Fibroblast of lung (primary cell): ENCODE results near the gene IMMP1L. TPM values are rescaled to one million over a fixed set of nuclear protein-coding genes. Genes with fewer than 3 reads are reported as not detected.
"Not testable (repeated sequence)": the region's sequence is repeated elsewhere in the genome, so short reads cannot be mapped to it uniquely, and the experiment has no call there.

Experiments
- DNase-seq, 2 donors: peaks; one replicate each; pipeline versions ENCODE4 v3.0.0 to v3.0.0-alpha.2; 2010; ENCODE audit warnings: low read depth in 2 of 2
- H2AFZ ChIP-seq: 2 replicates; pipeline ENCODE4 v1.5.1; 2012; ENCODE audit warnings: low read length, control low read depth, inconsistent platforms
- H3K27ac ChIP-seq: 2 replicates; pipeline ENCODE4 v1.5.1; 2011; ENCODE audit warnings: low read length, control low read depth; ENCODE audit not compliant: insufficient read depth
- H3K27me3 ChIP-seq: 2 replicates; pipeline ENCODE4 v1.5.1; 2011; ENCODE audit warnings: mild to moderate bottlenecking, low read length; ENCODE audit not compliant: control insufficient read depth, insufficient read depth
- H3K36me3 ChIP-seq: 2 replicates; pipeline ENCODE4 v1.5.1; 2011; ENCODE audit warnings: low read length; ENCODE audit not compliant: control insufficient read depth, insufficient read depth
- H3K4me1 ChIP-seq: 2 replicates; pipeline ENCODE4 v1.5.1; 2011; ENCODE audit warnings: low read length; ENCODE audit not compliant: control insufficient read depth, insufficient read depth; ENCODE audit errors: extremely low read depth
- H3K4me2 ChIP-seq: 2 replicates; pipeline ENCODE4 v1.5.1; 2011; ENCODE audit warnings: low read length, control low read depth; ENCODE audit not compliant: insufficient read depth; ENCODE audit errors: extremely low read depth
- H3K4me3 ChIP-seq, 4 experiments: fragments of 200-600 bp in 1 of 4; sonication (generic) in 1 of 4; replicated peaks in 1 of 4; 2 replicates each; pipeline ENCODE4 v1.5.1; 2011 to 2016; ENCODE audit warnings: low read length in 4 of 4, low read depth in 3 of 4, mild to moderate bottlenecking in 3 of 4, control low read depth in 2 of 4, inconsistent platforms in 1 of 4, mixed read lengths in 1 of 4; ENCODE audit not compliant: insufficient read depth in 1 of 4; ENCODE audit errors: control extremely low read depth in 1 of 4
- H3K79me2 ChIP-seq: 2 replicates; pipeline ENCODE4 v1.5.1; 2012; ENCODE audit warnings: mild to moderate bottlenecking, low read length, inconsistent platforms; ENCODE audit not compliant: control insufficient read depth, insufficient read depth
- H3K9ac ChIP-seq: 2 replicates; pipeline ENCODE4 v1.5.1; 2011; ENCODE audit warnings: mild to moderate bottlenecking, low read length, control low read depth; ENCODE audit not compliant: insufficient read depth
- H3K9me3 ChIP-seq: 2 replicates; pipeline ENCODE4 v1.5.1; 2012; ENCODE audit warnings: low read depth, low read length; ENCODE audit not compliant: control insufficient read depth, insufficient read depth
- H4K20me1 ChIP-seq: 2 replicates; pipeline ENCODE4 v1.5.1; 2011; ENCODE audit warnings: low read length; ENCODE audit not compliant: control insufficient read depth, insufficient read depth; ENCODE audit errors: extremely low read depth
- CTCF ChIP-seq, 2 donors: IDR thresholded peaks in 1 of 2; conservative IDR thresholded peaks in 1 of 2; 1 replicate in 1 of 2; 2 replicates in 1 of 2; pipeline ENCODE4 v1.5.1; 2011 to 2012; ENCODE audit warnings: low read length in 2 of 2, control low read depth in 1 of 2, inconsistent platforms in 1 of 2, low read depth in 1 of 2, mild to moderate bottlenecking in 1 of 2
- EZH2 ChIP-seq: IDR thresholded peaks from 2 replicates; pipeline ENCODE4 v1.5.1; 2012; ENCODE audit warnings: low read length, control low read depth, mild to moderate bottlenecking; ENCODE audit errors: missing control alignments
- polyA plus RNA-seq, 2 donors: library from polyadenylated mRNA; depleted of rRNA in 1 of 2; stranded (reverse) in 1 of 2; unstranded in 1 of 2; fragments of >200 nt; gene quantifications; 2 replicates each; pipeline ENCODE4 v1.2.1, GENCODE V29; 2011 to 2012; ENCODE audit warnings: missing spikeins in 1 of 2
- total RNA-seq: library from RNA; depleted of rRNA; stranded (reverse); fragments of >200 nt; gene quantifications from 2 replicates; pipeline ENCODE4 v1.2.1, GENCODE V29; 2014

Gene IMMP1L
- total and polyA plus RNA-seq, 2 donors (not counting 1 experiment from before 2014, with no cell fraction given) = 10.2 to 22.2 TPM

- H2AFZ ChIP-seq = no peak overlapping the region
- H3K9me3 ChIP-seq = no peaks in the 10 kb centered on the region
- no peaks in the 10 kb centered on the region for H4K20me1 ChIP-seq
- H3K4me1 ChIP-seq = no peaks in the 10 kb centered on the region
- no peaks in the 10 kb centered on the region for H3K79me2 ChIP-seq
- TF ChIP-seq EZH2 (no peak), CTCF (conservative IDR thresholded peaks at IDR 0.05 in 1 of 2, IDR thresholded peaks at IDR 0.05 in 1 of 2; ENCODE audit: low read depth in 1 of 2, low read length in 2 of 2) (no peak)
- no peak overlapping the region for H3K9ac ChIP-seq
- H3K36me3 ChIP-seq = no peaks in the 10 kb centered on the region
- no peak overlapping the region for H3K4me2 ChIP-seq
- no peak overlapping the region for H3K4me3 ChIP-seq
- H3K27ac ChIP-seq = no peak overlapping the region
- H3K27me3 ChIP-seq = no peaks in the 10 kb centered on the region
- peak; percentile 59 to 75 for DNase-seq
These were observed 9.7 kb downstream of the IMMP1L start for GRCh38 chr11:31499576-31500178.

- H3K4me2 ChIP-seq, H3K27ac ChIP-seq, H2AFZ ChIP-seq, H4K20me1 ChIP-seq, H3K79me2 ChIP-seq, H3K36me3 ChIP-seq, DNase-seq, H3K9me3 ChIP-seq, H3K4me3 ChIP-seq, H3K4me1 ChIP-seq, H3K9ac ChIP-seq, H3K27me3 ChIP-seq: not testable (repeated sequence)
These were observed 15.7 kb downstream of the IMMP1L start for GRCh38 chr11:31493762-31494161.

- no peaks in the 10 kb centered on the region for H4K20me1 ChIP-seq
- no peak overlapping the region for H3K4me3 ChIP-seq
- no peak overlapping the region for H3K4me2 ChIP-seq
- no peaks in the 10 kb centered on the region for H3K4me1 ChIP-seq
- no peaks in the 10 kb centered on the region for H3K36me3 ChIP-seq
- H3K27ac ChIP-seq = no peak overlapping the region
- H2AFZ ChIP-seq = no peak overlapping the region
- no peak for DNase-seq
- H3K9ac ChIP-seq = no peak overlapping the region
- TF ChIP-seq CTCF (conservative IDR thresholded peaks at IDR 0.05 in 1 of 2, IDR thresholded peaks at IDR 0.05 in 1 of 2; ENCODE audit: low read depth in 1 of 2, low read length in 2 of 2) (no peak), EZH2 (no peak)
- H3K27me3 ChIP-seq = no peaks in the 10 kb centered on the region
- H3K79me2 ChIP-seq = no peaks in the 10 kb centered on the region
- no peaks in the 10 kb centered on the region for H3K9me3 ChIP-seq
These were observed 16.2 kb downstream of the IMMP1L start for GRCh38 chr11:31493235-31493634.
